Measurements from ENCODE around the gene SPAG7.
"Not testable (repeated sequence)": the region's sequence is repeated elsewhere in the genome, so short reads cannot be mapped to it uniquely, and the experiment has no call there.

Gene SPAG7

DNA sequence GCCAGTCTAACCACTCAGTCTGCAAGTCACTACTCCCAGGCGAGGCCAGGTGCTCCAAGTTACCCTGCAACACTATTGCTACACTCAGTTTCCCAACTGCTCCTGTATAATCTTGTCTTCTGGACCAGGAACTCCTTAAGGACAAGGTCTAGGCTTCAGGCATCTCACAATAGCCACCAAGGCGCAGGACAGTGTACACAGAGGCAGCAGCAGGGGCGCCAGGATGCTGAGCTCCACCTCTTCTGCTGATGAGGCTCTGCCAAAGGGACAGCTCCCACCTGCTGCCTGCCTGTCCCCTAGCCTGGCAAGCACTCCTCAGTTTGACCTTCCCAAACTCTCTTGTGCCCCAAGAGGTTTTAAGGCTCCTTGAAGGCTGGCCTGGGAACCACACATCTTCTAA, 31.2 kb downstream of the SPAG7 start:
- Mint-ChIP-seq H3K4me3 (no peak overlapping the region), H3K36me3 (ENCODE audit: insufficient read depth) (peaks cover 30% of the 10 kb centered on the region), H3K4me1 (peaks cover 62% of the 10 kb centered on the region), H3K27ac (ENCODE audit: low read depth) (no peak overlapping the region), H3K9me3 (no peaks in the 10 kb centered on the region), H3K27me3 (no peaks in the 10 kb centered on the region)
- DNase-seq (ENCODE audit: low spot score in 2 of 2) (no peak), ATAC-seq (replicated peaks; ENCODE audit: extremely low read depth, poor library complexity, severe bottlenecking) (no peak)

DNA sequence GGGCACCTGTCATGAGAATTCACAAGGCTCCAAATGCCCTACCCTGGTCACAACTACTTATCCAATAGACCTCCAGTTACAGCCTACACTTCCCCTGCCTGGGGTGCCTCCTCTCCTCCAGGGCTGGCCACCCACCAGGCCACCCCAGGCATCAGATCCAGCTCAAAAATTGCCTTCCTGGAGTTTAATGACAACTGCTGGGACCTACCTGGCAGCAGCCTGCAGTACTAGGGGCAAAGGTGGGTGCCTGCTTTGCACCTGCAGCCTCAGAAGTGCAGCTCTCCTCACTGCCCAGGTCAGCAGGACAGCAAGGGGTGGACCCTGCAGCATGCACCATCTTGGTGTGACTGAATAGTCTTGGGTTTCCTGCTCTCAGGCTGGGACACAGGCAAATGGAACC, 32.0 kb downstream of the SPAG7 start:
- ATAC-seq (replicated peaks; ENCODE audit: extremely low read depth, poor library complexity, severe bottlenecking) (no peak), DNase-seq (ENCODE audit: low spot score in 2 of 2) (no peak)
- H3K27ac Mint-ChIP-seq (ENCODE audit: low read depth): no peak overlapping the region
- no peaks in the 10 kb centered on the region for H3K9me3 Mint-ChIP-seq
- H3K4me1 Mint-ChIP-seq: peaks cover 58% of the 10 kb centered on the region
- H3K27me3 Mint-ChIP-seq: no peaks in the 10 kb centered on the region
- H3K4me3 Mint-ChIP-seq: no peak overlapping the region
- H3K36me3 Mint-ChIP-seq (ENCODE audit: insufficient read depth): peaks cover 23% of the 10 kb centered on the region

DNA sequence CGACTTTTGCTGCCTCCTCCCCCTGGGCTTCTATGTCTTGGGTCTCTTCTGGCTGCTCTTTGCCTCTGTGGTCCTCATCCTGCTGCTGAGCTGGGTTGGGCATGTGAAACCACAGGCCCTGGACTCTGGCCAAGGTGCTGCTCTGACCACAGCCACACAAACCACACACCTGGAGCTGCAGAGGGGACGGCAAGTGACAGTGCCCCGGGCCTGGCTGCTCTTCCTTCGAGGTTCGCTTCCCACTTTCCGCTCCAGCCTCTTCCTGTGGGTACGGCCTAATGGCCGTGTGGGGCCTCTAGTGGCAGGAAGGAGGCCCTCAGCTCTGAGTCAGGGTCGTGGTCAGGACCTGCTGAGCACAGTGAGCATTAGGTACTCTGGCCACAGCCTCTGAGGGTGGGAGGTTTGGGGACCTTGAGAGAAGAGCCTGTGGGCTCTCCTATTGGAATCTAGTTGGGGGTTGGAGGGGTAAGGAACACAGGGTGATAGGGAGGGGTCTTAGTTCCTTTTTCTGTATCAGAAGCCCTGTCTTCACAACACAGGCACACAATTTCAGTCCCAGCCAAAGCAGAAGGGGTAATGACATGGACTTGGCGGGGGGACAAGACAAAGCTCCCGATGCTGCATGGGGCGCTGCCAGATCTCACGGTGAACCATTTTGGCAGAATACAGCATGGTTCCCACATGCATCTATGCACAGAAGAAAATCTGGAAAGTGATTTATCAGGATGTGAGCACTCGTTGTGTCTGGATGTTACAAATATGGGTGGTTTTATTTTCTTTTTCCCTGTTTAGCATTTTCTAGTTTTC, 33.2 kb downstream of the SPAG7 start:
- Mint-ChIP-seq H3K4me3 (peak overlapping the region; percentile 51), H3K36me3 (ENCODE audit: insufficient read depth) (peaks cover 13% of the 10 kb centered on the region), H3K4me1 (peaks cover 57% of the 10 kb centered on the region), H3K27ac (ENCODE audit: low read depth) (peak overlapping the region; percentile 89), H3K9me3 (no peaks in the 10 kb centered on the region), H3K27me3 (no peaks in the 10 kb centered on the region)
- ATAC-seq (replicated peaks; ENCODE audit: extremely low read depth, poor library complexity, severe bottlenecking) (no peak), DNase-seq (ENCODE audit: low spot score in 2 of 2) (no peak)

DNA sequence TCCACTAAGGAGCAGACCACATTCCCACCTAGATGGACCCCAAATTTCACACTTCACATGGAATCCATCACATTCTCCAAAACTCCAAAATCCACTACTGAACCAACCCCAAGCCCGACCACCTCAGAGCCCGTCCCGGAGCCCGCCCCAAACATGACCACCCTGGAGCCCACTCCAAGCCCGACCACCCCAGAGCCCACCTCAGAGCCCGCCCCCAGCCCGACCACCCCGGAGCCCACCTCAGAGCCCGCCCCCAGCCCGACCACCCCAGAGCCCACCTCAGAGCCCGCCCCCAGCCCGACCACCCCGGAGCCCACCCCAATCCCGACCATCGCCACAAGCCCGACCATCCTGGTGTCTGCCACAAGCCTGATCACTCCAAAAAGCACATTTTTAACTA, 34.0 kb downstream of the SPAG7 start:
- ATAC-seq (replicated peaks; ENCODE audit: extremely low read depth, poor library complexity, severe bottlenecking) (no peak), DNase-seq (ENCODE audit: low spot score in 2 of 2) (no peak)
- no peaks in the 10 kb centered on the region for H3K27me3 Mint-ChIP-seq
- no peaks in the 10 kb centered on the region for H3K9me3 Mint-ChIP-seq
- peak overlapping the region; percentile 51 for H3K4me3 Mint-ChIP-seq
- peaks cover 49% of the 10 kb centered on the region for H3K4me1 Mint-ChIP-seq
- H3K36me3 Mint-ChIP-seq (ENCODE audit: insufficient read depth): peaks cover 9% of the 10 kb centered on the region
- H3K27ac Mint-ChIP-seq (ENCODE audit: low read depth): peak overlapping the region; percentile 89

DNA sequence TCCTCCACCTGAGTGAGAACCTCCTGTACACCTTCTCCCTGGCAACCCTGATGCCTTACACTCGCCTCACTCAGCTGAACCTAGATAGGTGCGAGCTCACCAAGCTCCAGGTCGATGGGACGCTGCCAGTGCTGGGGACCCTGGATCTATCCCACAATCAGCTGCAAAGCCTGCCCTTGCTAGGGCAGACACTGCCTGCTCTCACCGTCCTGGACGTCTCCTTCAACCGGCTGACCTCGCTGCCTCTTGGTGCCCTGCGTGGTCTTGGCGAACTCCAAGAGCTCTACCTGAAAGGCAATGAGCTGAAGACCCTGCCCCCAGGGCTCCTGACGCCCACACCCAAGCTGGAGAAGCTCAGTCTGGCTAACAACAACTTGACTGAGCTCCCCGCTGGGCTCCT, 34.9 kb downstream of the SPAG7 start:
- Mint-ChIP-seq H3K27ac (ENCODE audit: low read depth) (no peak overlapping the region), H3K9me3 (no peaks in the 10 kb centered on the region), H3K4me1 (peaks cover 44% of the 10 kb centered on the region), H3K27me3 (no peaks in the 10 kb centered on the region), H3K36me3 (ENCODE audit: insufficient read depth) (peaks cover 11% of the 10 kb centered on the region), H3K4me3 (no peak overlapping the region)
- no peak for DNase-seq (ENCODE audit: low spot score in 2 of 2)
- no peak for ATAC-seq (replicated peaks; ENCODE audit: extremely low read depth, poor library complexity, severe bottlenecking)

DNA sequence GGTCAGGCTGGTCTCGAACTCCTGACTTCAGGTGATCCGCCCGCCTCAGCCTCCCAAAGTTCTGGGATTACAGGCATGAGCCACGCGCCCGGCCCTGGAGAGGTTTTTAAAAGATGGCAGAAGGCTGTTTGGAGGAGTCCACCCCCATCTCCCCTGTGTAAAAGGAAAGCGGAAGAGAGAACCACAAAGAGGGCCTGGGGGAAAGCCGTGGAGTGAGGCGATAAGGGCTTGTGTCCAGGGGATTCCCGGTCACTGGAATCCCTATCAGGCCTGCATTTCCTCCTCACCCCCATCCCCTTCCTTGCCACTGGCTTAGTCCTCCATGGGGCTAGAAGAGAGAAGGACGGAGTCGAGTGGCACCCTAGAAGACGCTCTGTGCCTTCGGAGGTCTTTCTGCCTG, 35.7 kb downstream of the SPAG7 start, which contains the start of gene GP1BA:
Gene GP1BA (plus strand): TSS at position 315 of the 400 bp plus-strand sequence. CDS start 328 bp downstream, outside the sequence.
- H3K27me3 Mint-ChIP-seq: no peaks in the 10 kb centered on the region
- no peaks in the 10 kb centered on the region for H3K9me3 Mint-ChIP-seq
- ATAC-seq (replicated peaks; ENCODE audit: extremely low read depth, poor library complexity, severe bottlenecking): no peak
- H3K27ac Mint-ChIP-seq (ENCODE audit: low read depth): peak within 1 kb of the TSS; percentile 89
- H3K36me3 Mint-ChIP-seq (ENCODE audit: insufficient read depth): peaks cover 11% of the 10 kb centered on the region
- no peak within 1 kb of the TSS for H3K4me3 Mint-ChIP-seq
- H3K4me1 Mint-ChIP-seq: peaks cover 39% of the 10 kb centered on the region
- no peak for DNase-seq (ENCODE audit: low spot score in 2 of 2)

DNA sequence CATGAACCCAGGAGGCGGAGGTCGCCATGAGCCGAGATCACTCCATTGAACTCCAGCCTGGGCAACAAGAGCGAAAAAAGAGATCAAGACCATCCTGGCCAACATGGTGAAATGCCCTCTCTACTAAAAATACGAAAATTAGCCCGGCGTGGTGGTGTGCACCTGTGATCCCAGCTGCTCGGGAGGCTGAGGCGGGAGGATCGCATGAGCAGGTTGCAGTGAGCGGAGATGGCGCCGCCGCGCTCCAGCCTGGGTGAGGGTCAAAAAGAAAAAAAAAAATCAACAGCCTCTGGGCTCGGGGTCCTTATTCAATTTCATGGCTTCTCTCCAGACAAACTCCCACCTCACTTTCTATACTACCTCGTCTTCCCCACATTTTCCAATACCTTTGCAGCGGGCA, 38.7 kb downstream of the SPAG7 start:
- ATAC-seq (replicated peaks; ENCODE audit: extremely low read depth, poor library complexity, severe bottlenecking): no peak
- Mint-ChIP-seq H3K4me1 (peaks cover 20% of the 10 kb centered on the region), H3K36me3 (ENCODE audit: insufficient read depth) (peaks cover 3% of the 10 kb centered on the region), H3K27me3 (no peaks in the 10 kb centered on the region), H3K4me3 (no peak overlapping the region), H3K9me3 (no peaks in the 10 kb centered on the region), H3K27ac (ENCODE audit: low read depth) (no peak overlapping the region)
- DNase-seq (ENCODE audit: low spot score in 2 of 2): no peak

DNA sequence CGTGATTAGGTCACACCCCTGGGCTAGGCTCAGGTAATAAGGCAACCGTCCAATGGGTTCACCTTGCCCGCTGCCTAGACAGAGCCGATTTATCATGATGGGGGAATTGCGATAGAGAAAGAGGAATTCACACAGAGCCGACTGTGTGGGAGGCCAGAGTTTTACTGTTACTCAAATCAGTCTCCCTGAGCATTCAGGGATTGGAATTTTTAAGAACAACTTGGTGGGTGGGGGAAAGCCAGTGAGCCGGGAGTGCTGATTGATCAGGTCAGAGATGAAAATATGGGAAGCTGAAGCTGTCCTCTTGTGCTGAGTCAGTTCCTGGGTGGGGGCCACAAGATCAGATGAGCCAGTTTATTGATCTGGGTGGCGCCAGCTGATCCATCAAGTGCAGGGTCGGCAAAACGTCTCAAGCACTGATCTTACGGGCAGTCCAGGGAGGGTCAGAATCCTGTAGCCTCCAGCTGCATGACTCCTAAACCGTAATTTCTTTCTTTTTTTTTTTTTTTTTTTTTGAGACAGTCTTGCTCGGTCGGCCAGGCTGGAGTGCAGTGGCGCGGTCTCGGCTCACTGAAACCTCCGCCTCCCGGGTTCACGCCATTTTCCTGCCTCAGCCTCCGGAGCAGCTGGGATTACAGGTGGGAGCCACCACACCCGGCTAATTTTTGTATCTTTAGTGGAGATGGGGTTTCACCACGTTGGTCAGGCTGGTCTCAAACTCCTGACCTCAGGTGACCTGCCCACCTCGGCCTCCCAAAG, 40.9 kb downstream of the SPAG7 start:
- ATAC-seq (replicated peaks; ENCODE audit: extremely low read depth, poor library complexity, severe bottlenecking): not testable (repeated sequence)

DNA sequence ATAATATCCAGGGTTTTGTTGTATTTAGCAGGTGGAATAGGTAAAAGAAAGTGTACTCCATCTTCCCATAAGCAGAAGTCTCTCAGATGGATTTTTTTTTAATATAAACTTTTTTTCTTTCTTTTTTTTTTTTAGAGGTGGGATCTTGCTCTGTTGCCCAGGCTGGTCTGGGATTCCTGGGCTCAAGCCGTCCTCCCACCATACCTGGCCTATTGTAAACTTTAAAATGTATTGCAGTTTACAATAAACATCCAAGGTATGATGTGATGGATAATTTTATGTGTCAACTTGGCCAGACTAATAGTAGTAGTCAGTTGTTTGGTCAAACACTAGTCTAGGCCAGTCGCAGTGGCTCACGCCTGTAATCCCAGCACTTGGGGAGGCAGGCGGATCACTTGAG, 46.3 kb downstream of the SPAG7 start:
- no peaks in the 10 kb centered on the region for H3K4me1 Mint-ChIP-seq
- DNase-seq (ENCODE audit: low spot score in 2 of 2) (no peak), ATAC-seq (replicated peaks; ENCODE audit: extremely low read depth, poor library complexity, severe bottlenecking) (no peak)
- H3K36me3 Mint-ChIP-seq (ENCODE audit: insufficient read depth): no peaks in the 10 kb centered on the region
- H3K9me3 Mint-ChIP-seq: no peaks in the 10 kb centered on the region
- no peaks in the 10 kb centered on the region for H3K27me3 Mint-ChIP-seq
- no peak overlapping the region for H3K27ac Mint-ChIP-seq (ENCODE audit: low read depth)
- H3K4me3 Mint-ChIP-seq: no peak overlapping the region

More for the DNA sequence above, 40.9 kb downstream of the SPAG7 start:
- not testable (repeated sequence) for H3K27ac Mint-ChIP-seq (ENCODE audit: low read depth); DNase-seq (ENCODE audit: low spot score in 2 of 2); H3K9me3 Mint-ChIP-seq; H3K4me1 Mint-ChIP-seq; H3K27me3 Mint-ChIP-seq; H3K36me3 Mint-ChIP-seq (ENCODE audit: insufficient read depth); H3K4me3 Mint-ChIP-seq

DNA sequence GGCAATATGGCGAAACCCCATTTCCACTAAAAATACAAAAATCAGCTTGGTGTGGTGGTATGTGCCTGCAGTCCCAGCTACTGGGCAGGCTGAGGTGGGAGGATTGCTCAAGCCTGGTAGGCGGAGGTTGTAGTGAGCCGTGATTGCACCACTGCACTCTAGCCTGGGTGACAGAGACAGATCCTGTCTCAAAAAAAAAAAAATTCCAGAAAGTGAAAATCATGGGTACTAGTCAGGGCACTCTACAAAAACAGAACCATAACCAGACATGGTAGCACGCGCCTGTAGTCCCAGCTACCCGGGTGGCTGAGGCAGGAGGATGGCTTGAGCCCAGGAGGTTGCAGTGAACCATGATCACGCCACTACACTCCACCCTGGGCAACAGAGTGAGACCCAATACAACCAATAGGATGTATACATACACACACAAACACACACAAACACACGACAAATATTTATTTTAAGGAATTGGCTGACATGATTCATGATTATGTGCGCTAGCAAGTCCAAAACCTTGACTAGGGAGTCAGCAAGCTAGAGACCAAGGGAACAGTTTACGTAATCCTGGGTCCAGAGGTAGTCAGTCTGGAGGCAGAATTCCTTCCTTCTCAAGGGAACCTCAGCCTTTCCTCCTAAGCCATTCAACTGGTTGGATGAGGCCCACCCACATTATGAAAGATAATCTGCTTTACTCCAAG, 47.1 kb downstream of the SPAG7 start:
- no peaks in the 10 kb centered on the region for H3K27me3 Mint-ChIP-seq
- no peaks in the 10 kb centered on the region for H3K9me3 Mint-ChIP-seq
- H3K36me3 Mint-ChIP-seq (ENCODE audit: insufficient read depth): no peaks in the 10 kb centered on the region
- DNase-seq (ENCODE audit: low spot score in 2 of 2) (no peak), ATAC-seq (replicated peaks; ENCODE audit: extremely low read depth, poor library complexity, severe bottlenecking) (no peak)
- H3K4me3 Mint-ChIP-seq: no peak overlapping the region
- no peaks in the 10 kb centered on the region for H3K4me1 Mint-ChIP-seq
- no peak overlapping the region for H3K27ac Mint-ChIP-seq (ENCODE audit: low read depth)

DNA sequence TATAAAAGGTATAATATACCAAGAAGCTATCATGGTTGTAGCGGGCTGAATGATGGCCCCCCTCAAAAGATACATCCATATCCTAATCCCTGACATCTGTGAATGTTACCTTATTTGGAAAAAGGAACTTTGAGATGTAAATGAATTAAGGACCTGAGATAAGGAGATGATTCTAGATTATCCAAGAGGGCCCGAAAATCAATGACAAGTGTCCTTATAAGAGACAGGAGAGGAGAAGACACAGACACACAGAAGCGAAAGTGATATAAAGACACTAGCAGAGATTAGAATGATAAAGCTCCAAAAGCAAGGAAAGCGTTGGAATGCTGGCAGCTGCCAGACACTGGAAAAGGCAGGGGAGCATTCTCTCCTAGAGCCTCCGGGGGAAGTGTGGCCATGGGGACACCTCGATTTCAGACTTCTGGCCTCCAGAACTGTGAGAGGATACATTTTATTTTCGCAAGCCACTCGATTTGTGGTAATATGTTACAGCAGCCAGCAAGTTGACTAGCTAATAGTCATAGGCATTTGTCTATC, 48.0 kb downstream of the SPAG7 start:
- ATAC-seq (replicated peaks; ENCODE audit: extremely low read depth, poor library complexity, severe bottlenecking): no peak
- H3K27ac Mint-ChIP-seq (ENCODE audit: low read depth): no peak overlapping the region

DNA sequence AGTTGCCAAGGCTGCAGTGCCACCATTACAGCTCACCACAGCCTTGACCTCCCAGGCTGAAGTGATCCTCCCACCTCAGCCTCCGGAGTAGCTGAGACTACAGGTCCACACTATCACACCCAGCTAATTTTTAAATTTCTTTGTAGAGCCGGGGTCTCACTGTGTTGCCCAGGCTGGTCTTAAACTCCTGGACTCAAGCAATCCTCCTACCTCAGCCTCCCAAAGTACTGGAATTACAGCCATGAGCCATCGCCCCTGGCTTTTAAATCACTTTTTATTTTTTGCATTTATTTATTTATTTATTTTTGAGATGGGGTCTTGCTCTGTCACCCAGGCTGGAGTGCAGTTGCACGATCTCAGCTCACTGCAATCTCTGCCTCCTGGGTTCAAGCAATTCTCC, 53.1 kb downstream of the SPAG7 start:
- not testable (repeated sequence) for H3K36me3 Mint-ChIP-seq (ENCODE audit: insufficient read depth); ATAC-seq (replicated peaks; ENCODE audit: extremely low read depth, poor library complexity, severe bottlenecking); H3K27me3 Mint-ChIP-seq; H3K27ac Mint-ChIP-seq (ENCODE audit: low read depth); H3K4me3 Mint-ChIP-seq; DNase-seq (ENCODE audit: low spot score in 2 of 2); H3K9me3 Mint-ChIP-seq; H3K4me1 Mint-ChIP-seq

More for the DNA sequence above, 48.0 kb downstream of the SPAG7 start:
- H3K9me3 Mint-ChIP-seq: no peaks in the 10 kb centered on the region
- H3K27me3 Mint-ChIP-seq: no peaks in the 10 kb centered on the region
- no peaks in the 10 kb centered on the region for H3K36me3 Mint-ChIP-seq (ENCODE audit: insufficient read depth)
- no peak for DNase-seq (ENCODE audit: low spot score in 2 of 2)
- no peaks in the 10 kb centered on the region for H3K4me1 Mint-ChIP-seq
- no peak overlapping the region for H3K4me3 Mint-ChIP-seq

Data from central memory CD8-positive, alpha-beta T cell (primary cell).